GM12878 (cell line): ENCODE data around the gene MRPL23. TPM values are rescaled to one million over a fixed set of nuclear protein-coding genes. Genes with fewer than 3 reads are reported as not detected.

Experiments
- ATAC-seq: fragments of 200-7000 bp; cut with Tn5 transposase; 3 replicates; pipeline ENCODE4 v1.9.1; 2020; ENCODE audit warnings: mild to moderate bottlenecking, moderate library complexity
- BruUV-seq: library from RNA; stranded (reverse); fragments of 400-500 nt; replicated peaks from 2 replicates; lab custom pipeline; 2021; lab: Mats Ljungman, UMichigan
- CTCF ChIA-PET: fragments of 300-600 bp; sonication (Branson Sonifier 250); formaldehyde crosslinking; extraction: SDS; loops from one replicate; lab custom pipeline; 2021; ENCODE audit warnings: inconsistent platforms; lab: Yijun Ruan, JAX
- POLR2A ChIA-PET: fragments of 350-600 bp; formaldehyde crosslinking; extraction: SDS; loops from one replicate; lab custom pipeline; 2021; ENCODE audit warnings: inconsistent platforms; lab: Charles Lee
- RAD21 ChIA-PET: fragments of 300-600 bp; sonication (Branson Sonifier 250); formaldehyde crosslinking; loops from one replicate; lab custom pipeline; 2023; ENCODE audit warnings: antibody characterized with exemption; ENCODE audit not compliant: unreplicated experiment; lab: Charles Lee
- SMC1A ChIA-PET: fragments of 300-600 bp; sonication (Branson Sonifier 250); formaldehyde crosslinking; loops from one replicate; lab custom pipeline; 2023; ENCODE audit not compliant: unreplicated experiment, uncharacterized antibody; lab: Charles Lee
- DNase-seq: peaks from one replicate; pipeline ENCODE4 v3.0.0-alpha.2; 2011; ENCODE audit warnings: low read depth, low spot score
- FAIRE-seq: peaks from 3 replicates; lab custom pipeline; 2011; peaks lifted over from hg19 to GRCh38; lab: Jason Lieb, UNC
- H2AFZ ChIP-seq: 2 replicates; pipeline ENCODE4 v1.6.0; 2011; ENCODE audit warnings: low read depth, low read length, control low read depth; ENCODE audit not compliant: control insufficient read depth
- H3K27ac ChIP-seq: 2 replicates; pipeline ENCODE4 v1.5.1; 2011; ENCODE audit warnings: control low read depth; ENCODE audit not compliant: control insufficient read depth, insufficient read depth
- H3K27me3 ChIP-seq, 2 experiments: replicated peaks in 1 of 2; 2 replicates each; pipeline versions ENCODE4 v1.6.0 to v1.6.1; 2011; ENCODE audit warnings: low read length in 1 of 2; ENCODE audit not compliant: control insufficient read depth in 2 of 2, insufficient read depth in 2 of 2
- H3K36me3 ChIP-seq, 2 experiments: 2 replicates each; pipeline ENCODE4 v1.5.1; 2011; ENCODE audit warnings: low read length in 1 of 2; ENCODE audit not compliant: control insufficient read depth in 2 of 2, insufficient read depth in 2 of 2
- H3K4me1 ChIP-seq: 2 replicates; pipeline ENCODE4 v1.6.1; 2011; ENCODE audit warnings: mild to moderate bottlenecking, low read length, moderate library complexity, mixed read lengths; ENCODE audit not compliant: control insufficient read depth, insufficient read depth
- H3K4me2 ChIP-seq: 2 replicates; pipeline ENCODE4 v1.6.0; 2011; ENCODE audit warnings: control low read depth; ENCODE audit not compliant: control insufficient read depth, insufficient read depth
- H3K4me3 ChIP-seq: fragments of 200-600 bp; sonication (generic); 2 replicates; pipeline ENCODE4 v1.5.1; 2016
- H3K79me2 ChIP-seq: 2 replicates; pipeline ENCODE4 v1.6.0; 2011; ENCODE audit warnings: low read length; ENCODE audit not compliant: control insufficient read depth, insufficient read depth
- H3K9ac ChIP-seq: 2 replicates; pipeline ENCODE4 v1.8.0; 2011; ENCODE audit warnings: low read length, control low read depth, mixed read lengths; ENCODE audit not compliant: control insufficient read depth, insufficient read depth
- H3K9me3 ChIP-seq: replicated peaks from 3 replicates; pipeline ENCODE4 v1.5.1; 2011; ENCODE audit warnings: mild to moderate bottlenecking, low read length; ENCODE audit not compliant: control insufficient read depth, insufficient read depth
- H4K20me1 ChIP-seq: 2 replicates; pipeline ENCODE4 v1.6.0; 2011; ENCODE audit not compliant: control insufficient read depth, insufficient read depth
- ASH2L ChIP-seq: fragments of 300-600, 200-600 bp; sonication (generic); IDR thresholded peaks from 2 replicates; pipeline ENCODE4 v1.6.1; 2017; ENCODE audit warnings: low read depth, mild to moderate bottlenecking, borderline replicate concordance
- BHLHE40 ChIP-seq, 2 experiments: fragments of 450-650 bp in 1 of 2; IDR thresholded peaks; 2 replicates each; pipeline ENCODE4 v1.6.1; 2011 to 2017; ENCODE audit warnings: low read depth in 2 of 2, borderline replicate concordance in 1 of 2, improper control_type of control experiment in 1 of 2, low read length in 1 of 2, mild to moderate bottlenecking in 1 of 2
- CEBPB ChIP-seq, 2 experiments: fragments of 150-350 bp in 1 of 2; IDR thresholded peaks; 2 replicates each; pipeline ENCODE4 v1.6.1; 2012 to 2014; ENCODE audit warnings: low read depth in 2 of 2, low read length in 2 of 2, borderline replicate concordance in 1 of 2, inconsistent platforms in 1 of 2
- CTCF ChIP-seq, 3 experiments: IDR thresholded peaks in 2 of 3; conservative IDR thresholded peaks in 1 of 3; 2 replicates each; pipeline ENCODE4 v1.5.1; 2011; ENCODE audit warnings: low read depth in 3 of 3, low read length in 3 of 3, mild to moderate bottlenecking in 3 of 3, control low read depth in 2 of 3, moderate library complexity in 2 of 3, inconsistent platforms in 1 of 3, mixed read lengths in 1 of 3; ENCODE audit not compliant: control insufficient read depth in 2 of 3, insufficient read depth in 1 of 3; ENCODE audit errors: extremely low read depth in 1 of 3
- ELK1 ChIP-seq: IDR thresholded peaks from 2 replicates; pipeline ENCODE4 v1.6.1; 2012; ENCODE audit warnings: low read depth, low read length, improper control_type of control experiment
- NR2F1 ChIP-seq: fragments of 450-650 bp; conservative IDR thresholded peaks from 2 replicates; pipeline ENCODE4 v1.6.1; 2017; ENCODE audit warnings: mild to moderate bottlenecking
- PML ChIP-seq: IDR thresholded peaks from 2 replicates; pipeline ENCODE4 v1.6.1; 2012; ENCODE audit warnings: low read length, inconsistent platforms
- POLR2A ChIP-seq: IDR thresholded peaks from 2 replicates; pipeline ENCODE4 v1.6.1; 2011; ENCODE audit warnings: low read depth, mild to moderate bottlenecking, low read length
- POLR2AphosphoS2 ChIP-seq: IDR thresholded peaks from 2 replicates; pipeline ENCODE4 v1.6.1; 2011; ENCODE audit warnings: low read depth, mild to moderate bottlenecking, low read length, improper control_type of control experiment, moderate library complexity
- RAD21 ChIP-seq: IDR thresholded peaks from 2 replicates; pipeline ENCODE4 v1.6.1; 2011; ENCODE audit warnings: mild to moderate bottlenecking, low read depth, low read length, moderate library complexity; ENCODE audit not compliant: insufficient read depth
- SMAD5 ChIP-seq: IDR thresholded peaks from 2 replicates; pipeline ENCODE4 v1.6.1; 2016; ENCODE audit warnings: antibody characterized with exemption, low read depth
- SMC3 ChIP-seq: IDR thresholded peaks from 2 replicates; pipeline ENCODE4 v1.6.1; 2011; ENCODE audit warnings: low read length, improper control_type of control experiment, borderline replicate concordance
- TAF1 ChIP-seq: IDR thresholded peaks from 2 replicates; pipeline ENCODE4 v1.6.1; 2011; ENCODE audit warnings: mild to moderate bottlenecking, low read depth, low read length, borderline replicate concordance
- ZBED1 ChIP-seq: IDR thresholded peaks from 2 replicates; pipeline ENCODE4 v1.6.1; 2016; ENCODE audit warnings: borderline replicate concordance
- ZNF622 ChIP-seq: fragments of 450-650 bp; IDR thresholded peaks from 2 replicates; pipeline ENCODE4 v1.6.1; 2017; ENCODE audit warnings: mild to moderate bottlenecking, inconsistent platforms
- WGBS: methylation state at CpG from one replicate; pipeline ENCODE4 v1.1.6; 2016; ENCODE audit warnings: low lambda C conversion rate; ENCODE audit not compliant: insufficient replicate concordance, insufficient coverage; ENCODE audit errors: missing lambda C conversion rate; 5-methylcytosine and 5-hydroxymethylcytosine counted together
- in situ Hi-C: fragments of 300-500 bp; cut with MboI; formaldehyde crosslinking; loops from 9 replicates; pipeline ENCODE4 v1.14.3; 2018; ENCODE audit warnings: mixed read lengths
- intact Hi-C: fragments of 100-400 bp; cut with micrococcal nuclease; formaldehyde crosslinking; loops from one replicate; pipeline ENCODE4 v1.14.2; 2022; ENCODE audit not compliant: unreplicated experiment
- polyA plus RNA-seq, 11 experiments: library from polyadenylated mRNA; depleted of rRNA in 4 of 11; unstranded in 6 of 11; stranded (reverse) in 5 of 11; fragments of >200 nt; fragmentation: Nextera tagmentation in 4 of 11; fragmentation: Illumina TruSeq in 1 of 11; extraction: Ambion mirVana in 4 of 11; extraction: Trizol in 1 of 11; gene quantifications; 1 replicate in 1 of 11; 2 replicates in 10 of 11; pipeline versions ENCODE4 v1.2.1 to v1.2.3, GENCODE V29; 2011 to 2016; ENCODE audit warnings: inconsistent platforms in 2 of 11, missing spikeins in 2 of 11, low read depth in 1 of 11
- total RNA-seq, 4 experiments: library from RNA; depleted of rRNA in 3 of 4; stranded (reverse); fragments of >200 nt in 3 of 4; fragmentation: Illumina TruSeq in 1 of 4; extraction: Trizol in 1 of 4; gene quantifications; 2 replicates each; pipeline versions ENCODE4 v1.2.1 to v1.2.3, GENCODE V29; 2013 to 2021

Gene MRPL23
- total and polyA plus RNA-seq, 10 of the 15 experiments (the other 5 are each of a cell fraction or from before 2014, with no cell fraction given) = 1.6 to 207 (median 126) TPM

- in situ Hi-C loops = loop anchor here (5.0 kb wide), 1 partner anchor 35 kb away; no protein-coding TSS in a partner anchor
- ATAC-seq (peak; percentile 64), DNase-seq (no peak), FAIRE-seq (no peak)
- TF ChIP-seq ASH2L (no peak), NR2F1 (0 out of 2 replicates have a peak, but pooled peaks have one; percentile 24), TAF1 (no peak), ZNF622 (no peak), PML (peak; percentile 25; the same call in 1 of the 2 replicates), POLR2AphosphoS2 (no peak), RAD21 (peak; percentile 21; the same call in 1 of the 2 replicates), ELK1 (no peak), ZBED1 (no peak), SMAD5 (no peak), SMC3 (0 out of 2 replicates have a peak, but pooled peaks have one; percentile 3), POLR2A (peak; percentile 54; the same call in 1 of the 2 replicates), BHLHE40 (IDR thresholded peaks at IDR 0.05; ENCODE audit: borderline replicate concordance in 1 of 2, low read depth in 2 of 2, low read length in 1 of 2) (0 out of 4 replicates have a peak, but pooled peaks of 1 of the 2 experiments have one; percentile 34), CTCF (IDR thresholded peaks at IDR 0.05 in 2 of 3, conservative IDR thresholded peaks at IDR 0.05 in 1 of 3; ENCODE audit: control insufficient read depth in 2 of 3, extremely low read depth in 1 of 3, insufficient read depth in 1 of 3, low read depth in 3 of 3, low read length in 3 of 3) (peak; percentile 21 to 66 (median 39); a peak in 5 of 6 replicates), CEBPB (IDR thresholded peaks at IDR 0.05; ENCODE audit: borderline replicate concordance in 1 of 2, low read depth in 2 of 2, low read length in 2 of 2) (no peak)
- 37% methylated on average over 30 of the region's 34 CpGs for WGBS
- Histone ChIP-seq H3K9ac (no peak overlapping the region), H3K9me3 (no peaks in the 10 kb centered on the region; the same call in 2 of the 3 replicates), H3K4me2 (no peak overlapping the region), H4K20me1 (no peaks in the 10 kb centered on the region), H2AFZ (no peak overlapping the region), H3K4me3 (no peak overlapping the region), H3K27ac (no peak overlapping the region), H3K79me2 (no peaks in the 10 kb centered on the region), H3K27me3 (no peaks in the 10 kb centered on the region), H3K36me3 (no peaks in the 10 kb centered on the region), H3K4me1 (no peaks in the 10 kb centered on the region)
- intact Hi-C loops = loop anchor here (2.0 kb wide), 1 partner anchor 79 kb away; the partner anchor contains the start of gene TNNI2
- ChIA-PET SMC1A (interaction anchor here (0.9 to 1.2 kb wide), 2 partner anchors 79 to 84 kb away, joined by 3 to 4 read pairs; partner anchors contain the start of gene TNNI2), CTCF (interaction anchor here (0.6 to 2.0 kb wide), 2 partner anchors 36 to 39 kb away, joined by 4 to 10 read pairs; no protein-coding TSS in a partner anchor), POLR2A (no interaction called here), RAD21 (no interaction called here)
- BruUV-seq = no TSS peak
Measured at GRCh38 chr11:1917523-1918435, 29.4 kb upstream of the MRPL23 start.
